Measurements from ENCODE around the gene PAX7.

Gene PAX7

DNA sequence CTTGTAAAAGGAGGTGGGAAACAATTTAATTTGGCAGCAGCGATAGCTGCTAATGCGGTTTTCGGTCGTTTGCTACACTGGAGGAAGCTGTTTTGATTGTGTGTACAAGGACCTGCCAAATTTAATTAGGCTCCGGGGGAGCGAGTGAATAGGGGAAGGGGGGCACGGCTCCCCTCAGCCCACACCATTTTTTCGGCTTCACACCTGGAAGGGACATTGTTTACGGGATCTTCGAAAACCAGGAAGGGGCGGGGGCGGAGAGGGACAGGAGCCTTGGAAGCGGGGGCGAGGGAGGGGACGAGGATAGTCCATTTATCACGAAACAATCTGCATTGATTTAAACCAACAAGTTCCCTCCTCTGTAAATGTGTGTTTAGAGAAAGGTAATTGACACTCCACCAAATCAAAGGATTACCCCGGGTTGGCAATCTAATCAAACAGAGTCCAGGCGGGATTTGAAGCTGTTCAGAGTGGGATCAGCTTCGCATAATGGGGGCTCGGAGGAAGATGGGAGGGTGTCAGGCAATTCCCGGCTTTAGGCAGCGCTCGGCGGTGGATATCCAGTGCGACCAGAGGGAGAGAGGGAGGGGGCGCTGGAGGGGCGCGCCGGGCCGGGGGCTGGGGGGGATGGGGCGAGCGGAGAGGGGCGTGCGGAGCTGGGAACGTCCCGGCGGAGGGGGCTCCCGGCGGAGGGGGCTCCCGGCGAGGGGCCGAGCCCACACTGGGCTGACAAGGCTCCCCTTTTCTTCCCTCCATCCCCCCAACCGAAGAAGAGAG, 9.8 kb downstream of the PAX7 start:
- FAIRE-seq (no peak), DNase-seq (ENCODE audit: extremely low spot score, insufficient read length, low read depth) (no peak)

GRCh38 chr1:18641005-18641941, 10.6 kb downstream of the PAX7 start:
- FAIRE-seq: no peak
- no peak for DNase-seq (ENCODE audit: extremely low spot score, insufficient read length, low read depth)

- DNase-seq (ENCODE audit: extremely low spot score, insufficient read length, low read depth): no peak
- FAIRE-seq: no peak
Observed at GRCh38 chr1:18642278-18643095, 11.8 kb downstream of the PAX7 start.

GRCh38 chr1:18643154-18644012, 12.7 kb downstream of the PAX7 start:
- no peak for FAIRE-seq

DNA sequence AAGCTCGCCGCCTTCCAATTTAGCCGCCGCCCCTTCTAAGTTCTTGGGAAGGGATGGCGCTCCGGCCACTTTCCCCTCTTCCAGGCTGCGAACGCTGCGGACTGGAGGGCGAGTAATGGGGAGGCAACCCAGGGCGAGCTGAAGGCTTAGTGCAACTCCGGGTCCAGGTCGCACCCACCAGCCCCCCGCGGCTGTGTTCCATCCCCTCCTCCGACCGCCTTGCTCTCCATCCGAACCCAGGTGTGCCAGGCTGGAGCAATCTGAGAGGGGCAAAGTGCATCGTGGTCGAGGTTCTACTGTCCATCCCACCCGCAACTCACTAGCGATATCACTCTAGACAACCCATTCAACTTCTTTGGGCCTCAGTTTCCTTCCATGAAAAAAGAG, 13.4 kb downstream of the PAX7 start:
- no peak for FAIRE-seq
- DNase-seq (ENCODE audit: extremely low spot score, insufficient read length, low read depth): no peak

More at GRCh38 chr1:18643154-18644012, 12.7 kb downstream of the PAX7 start:
- no peak for DNase-seq (ENCODE audit: extremely low spot score, insufficient read length, low read depth)

GRCh38 chr1:18644446-18644845, 13.8 kb downstream of the PAX7 start:
- no peak for DNase-seq (ENCODE audit: extremely low spot score, insufficient read length, low read depth)
- FAIRE-seq: no peak

- DNase-seq (ENCODE audit: extremely low spot score, insufficient read length, low read depth): no peak
- no peak for FAIRE-seq
Observed at GRCh38 chr1:18644973-18645746, 14.5 kb downstream of the PAX7 start.

DNA sequence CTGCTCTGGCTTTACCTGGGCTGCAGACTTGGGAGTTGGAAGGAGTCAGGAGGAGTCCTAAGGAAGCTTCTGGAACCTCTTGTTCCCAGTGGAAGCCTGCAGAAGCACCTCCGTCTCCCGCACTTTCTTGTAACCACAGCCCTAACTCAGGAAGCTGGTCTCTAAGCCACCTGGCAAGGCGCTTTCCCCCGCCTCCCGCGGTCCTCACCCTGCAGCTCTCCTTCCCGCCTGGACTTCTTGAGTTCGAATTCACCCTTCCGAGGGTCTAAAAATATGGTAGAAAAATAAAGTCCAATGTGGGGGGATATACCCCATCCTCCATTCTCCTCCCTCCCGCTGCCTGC, 15.1 kb downstream of the PAX7 start:
- DNase-seq (ENCODE audit: extremely low spot score, insufficient read length, low read depth) (no peak), FAIRE-seq (no peak)

DNA sequence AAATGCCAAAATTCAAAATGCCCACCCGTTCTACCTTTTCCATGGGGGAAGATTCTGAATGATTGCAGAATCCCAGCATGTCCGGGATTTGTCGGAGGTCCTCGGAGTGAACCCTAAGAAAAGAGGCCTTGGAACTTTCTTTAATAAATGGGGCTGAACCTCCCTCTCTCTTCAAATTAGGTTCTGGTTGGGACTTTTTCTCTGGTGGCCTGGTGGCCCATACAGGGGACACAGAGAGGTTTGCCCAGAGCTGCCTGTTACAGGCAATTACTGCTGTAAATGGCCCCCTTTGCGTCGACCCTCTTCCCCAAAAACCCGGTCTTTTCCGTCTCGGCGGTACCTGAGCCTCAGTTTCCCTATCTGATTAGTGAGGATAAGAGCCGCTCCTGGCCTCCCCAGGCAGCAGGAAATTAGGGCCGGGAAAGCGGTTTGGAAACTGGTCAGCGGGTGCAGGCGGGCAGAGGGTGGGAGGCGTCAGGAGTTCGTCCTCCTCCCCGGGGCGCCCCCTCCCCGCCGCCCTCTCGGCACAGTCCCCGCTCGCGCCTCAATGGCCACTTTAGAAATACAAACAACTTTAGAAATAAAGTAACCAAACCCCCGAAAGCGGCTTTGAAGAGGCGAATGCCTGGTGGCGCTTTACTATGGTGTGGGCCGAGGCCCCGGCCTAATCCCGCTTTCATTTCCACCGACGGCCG, 15.6 kb downstream of the PAX7 start:
- FAIRE-seq (no peak), DNase-seq (ENCODE audit: extremely low spot score, insufficient read length, low read depth) (no peak)

- FAIRE-seq: no peak
Observed at GRCh38 chr1:18646786-18647410, 16.3 kb downstream of the PAX7 start.

GRCh38 chr1:18647681-18648214, 17.1 kb downstream of the PAX7 start:
- DNase-seq (ENCODE audit: extremely low spot score, insufficient read length, low read depth): no peak
- no peak for FAIRE-seq

More at GRCh38 chr1:18646786-18647410, 16.3 kb downstream of the PAX7 start:
- no peak for DNase-seq (ENCODE audit: extremely low spot score, insufficient read length, low read depth)

- DNase-seq (ENCODE audit: extremely low spot score, insufficient read length, low read depth): no peak
- FAIRE-seq: no peak
Observed at GRCh38 chr1:18649693-18650370, 19.2 kb downstream of the PAX7 start.

- DNase-seq (ENCODE audit: extremely low spot score, insufficient read length, low read depth) (no peak), FAIRE-seq (no peak)
Observed at GRCh38 chr1:18651713-18652112, 21.1 kb downstream of the PAX7 start.

DNA sequence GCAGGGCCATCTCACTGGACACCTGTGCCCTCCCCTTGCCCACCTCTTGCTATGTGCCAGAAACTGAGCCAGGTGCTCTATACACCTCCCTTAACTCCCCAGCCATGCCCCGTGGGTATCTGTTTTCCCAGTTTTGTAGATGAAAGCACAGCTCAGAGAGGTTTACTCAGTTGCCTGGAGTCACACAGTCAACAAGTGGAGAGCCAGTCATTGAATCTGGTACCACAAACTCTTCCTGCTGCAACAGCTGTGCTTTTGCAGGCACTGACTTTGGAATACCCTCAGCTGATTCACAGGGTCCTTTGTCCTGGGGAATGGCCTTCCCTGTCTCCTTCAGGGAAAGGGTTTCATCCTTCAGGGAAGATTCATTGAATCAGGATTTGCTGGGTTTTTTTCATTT, 22.1 kb downstream of the PAX7 start:
- no peak for DNase-seq (ENCODE audit: extremely low spot score, insufficient read length, low read depth)
- FAIRE-seq: no peak

GRCh38 chr1:18653367-18653766, 22.7 kb downstream of the PAX7 start:
- no peak for FAIRE-seq
- no peak for DNase-seq (ENCODE audit: extremely low spot score, insufficient read length, low read depth)

DNA sequence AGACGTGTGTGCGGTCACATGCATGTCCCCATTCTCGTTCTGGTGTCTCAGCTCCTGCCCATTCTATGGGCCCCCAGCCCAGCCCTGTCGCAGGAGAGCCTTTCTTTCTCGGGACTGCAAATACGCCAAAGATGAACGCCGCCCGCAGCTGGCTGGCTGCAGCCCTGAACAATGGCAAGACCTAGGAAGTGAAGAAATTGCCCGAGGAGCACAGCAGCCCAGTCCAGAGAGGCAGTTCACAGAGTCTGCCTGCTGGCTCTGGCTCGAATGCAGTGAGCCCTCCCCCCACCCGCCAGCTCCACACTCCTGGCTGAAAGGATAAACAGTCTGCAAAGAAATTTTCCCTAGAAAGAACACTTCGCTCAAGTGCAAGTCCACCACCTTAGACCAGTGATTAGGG, 23.3 kb downstream of the PAX7 start:
- FAIRE-seq: no peak
- no peak for DNase-seq (ENCODE audit: extremely low spot score, insufficient read length, low read depth)

DNA sequence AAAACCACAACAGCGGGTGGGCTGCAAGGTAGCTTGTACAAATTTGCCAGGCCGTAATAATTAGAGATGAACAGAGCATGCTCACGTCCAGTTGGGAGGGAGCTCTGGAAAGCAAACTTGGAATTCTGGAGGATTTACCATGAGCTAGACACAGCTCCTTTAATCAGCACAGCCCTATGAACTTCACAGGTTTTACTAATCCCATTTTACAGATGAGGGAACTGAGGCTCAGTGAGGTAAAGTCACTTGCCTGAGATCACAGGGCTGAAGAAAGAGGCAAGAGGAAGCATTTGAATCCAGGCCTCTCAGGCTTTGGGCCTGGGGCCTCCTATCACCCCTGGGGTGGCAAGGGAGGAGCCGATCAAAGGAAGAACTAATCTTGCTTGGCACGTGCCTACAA, 24.0 kb downstream of the PAX7 start:
- FAIRE-seq: no peak

More for the DNA sequence above, 24.0 kb downstream of the PAX7 start:
- DNase-seq (ENCODE audit: extremely low spot score, insufficient read length, low read depth): no peak
